Activated CD8-positive, alpha-beta memory T cell treated with anti-CD3 and anti-CD28 coated beads for 24 hours (primary cell): ENCODE data around the gene PCDHB16.

ENCODE experiments used
- DNase-seq: peaks from one replicate; pipeline ENCODE4 v3.0.0-alpha.2; 2020

Gene PCDHB16

DNA sequence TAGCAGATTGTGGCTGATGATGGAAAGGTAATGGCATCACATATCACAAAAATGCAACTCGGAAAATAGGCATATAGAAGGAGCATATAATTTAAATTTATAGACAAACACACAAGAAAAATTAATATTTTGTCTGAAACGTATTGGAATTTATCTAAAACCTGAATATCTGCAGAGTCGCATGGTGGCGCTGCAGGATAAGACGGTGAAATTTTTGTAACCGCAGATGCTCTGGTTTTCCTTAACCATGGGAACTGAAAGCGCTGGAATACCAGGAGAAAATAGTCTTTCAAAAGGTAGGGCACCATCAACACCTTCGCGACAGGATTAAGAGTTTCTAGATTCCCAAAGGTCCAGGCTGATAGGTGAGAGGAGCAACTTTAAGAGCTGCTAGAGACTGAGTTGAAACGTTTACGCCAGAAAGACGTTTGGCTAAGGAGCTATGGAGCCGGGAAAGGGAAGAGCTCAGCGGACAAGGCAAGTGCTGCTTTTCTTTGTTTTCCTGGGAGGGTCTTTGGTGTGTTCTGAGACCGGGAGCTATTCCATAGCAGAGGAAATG, 52.0 kb downstream of the PCDHB16 start:
- DNase-seq = no peak
